Common myeloid progenitor, CD34-positive (primary cell): ENCODE measurements around the gene TRAPPC8.
A peak's percentile ranks its signal among the peaks of the same experiment; 100 is the strongest.
"Not testable (repeated sequence)": the region's sequence is repeated elsewhere in the genome, so short reads cannot be mapped to it uniquely, and the experiment has no call there.

Experiments used
- CTCF ChIA-PET: fragments of 350-600 bp; sonication (Branson Sonifier 250); formaldehyde crosslinking; loops from one replicate; lab custom pipeline; 2021; ENCODE audit warnings: antibody characterized with exemption; lab: Charles Lee
- POLR2A ChIA-PET: fragments of 350-600 bp; sonication (Branson Sonifier 250); formaldehyde crosslinking; loops from one replicate; lab custom pipeline; 2021; ENCODE audit warnings: antibody characterized with exemption; lab: Charles Lee
- DNase-seq, 3 donors: peaks; one replicate each; pipeline versions ENCODE4 v3.0.0 to v3.0.0-alpha.2; 2013
- H3K27ac ChIP-seq, 2 experiments: 1 replicate in 1 of 2; 2 replicates in 1 of 2; pipeline ENCODE4 v1.7.0; 2013; ENCODE audit warnings: inconsistent platforms in 2 of 2, low read length in 2 of 2, mild to moderate bottlenecking in 2 of 2, low read depth in 1 of 2, moderate library complexity in 1 of 2; ENCODE audit not compliant: severe bottlenecking in 2 of 2, insufficient read depth in 1 of 2, poor library complexity in 1 of 2
- H3K27me3 ChIP-seq, 5 experiments: replicated peaks in 2 of 5; 1 replicate in 3 of 5; 2 replicates in 2 of 5; pipeline versions ENCODE4 v1.6.1 to v1.7.0; 2013; ENCODE audit warnings: low read length in 4 of 5, mild to moderate bottlenecking in 2 of 5, moderate library complexity in 2 of 5, inconsistent platforms in 1 of 5; ENCODE audit not compliant: insufficient read depth in 5 of 5, control insufficient read depth in 4 of 5
- H3K36me3 ChIP-seq, 4 experiments: 1 replicate in 2 of 4; 2 replicates in 2 of 4; pipeline versions ENCODE4 v1.6.1 to v1.7.0; 2013; ENCODE audit warnings: low read length in 3 of 4, control low read depth in 1 of 4, mild to moderate bottlenecking in 1 of 4; ENCODE audit not compliant: control insufficient read depth in 4 of 4, insufficient read depth in 4 of 4
- H3K4me1 ChIP-seq, 4 experiments: 1 replicate in 3 of 4; 2 replicates in 1 of 4; pipeline versions ENCODE4 v1.6.1 to v1.7.1; 2013; ENCODE audit warnings: low read length in 3 of 4, mild to moderate bottlenecking in 3 of 4, control low read depth in 1 of 4, inconsistent platforms in 1 of 4, moderate library complexity in 1 of 4; ENCODE audit not compliant: control insufficient read depth in 4 of 4, insufficient read depth in 4 of 4; ENCODE audit errors: control extremely low read depth in 1 of 4
- H3K4me3 ChIP-seq, 7 experiments: 1 replicate in 4 of 7; 2 replicates in 3 of 7; pipeline versions ENCODE4 v1.5.1 to v1.7.0; 2013; ENCODE audit warnings: mild to moderate bottlenecking in 7 of 7, low read length in 6 of 7, moderate library complexity in 6 of 7, inconsistent platforms in 2 of 7, low read depth in 2 of 7, control low read depth in 1 of 7; ENCODE audit not compliant: insufficient read depth in 4 of 7, control insufficient read depth in 1 of 7; ENCODE audit errors: extremely low read depth in 1 of 7
- H3K9me3 ChIP-seq, 5 experiments: 1 replicate in 4 of 5; 2 replicates in 1 of 5; pipeline versions ENCODE4 v1.6.1 to v1.7.1; 2013; ENCODE audit warnings: low read length in 4 of 5, mild to moderate bottlenecking in 2 of 5, inconsistent platforms in 1 of 5, low read depth in 1 of 5, moderate library complexity in 1 of 5; ENCODE audit not compliant: control insufficient read depth in 4 of 5, insufficient read depth in 2 of 5; ENCODE audit errors: control extremely low read depth in 1 of 5
- WGBS: methylation state at CpG from one replicate; pipeline ENCODE4 v1.1.5; 2013; ENCODE audit not compliant: insufficient coverage; 5-methylcytosine and 5-hydroxymethylcytosine counted together

Gene TRAPPC8

GRCh38 chr18:31821545-31822171 is 121.3 kb downstream of the TRAPPC8 start:
- ChIA-PET CTCF (interaction anchor here (0.8 to 3.3 kb wide), 9 partner anchors 35 to 826 kb away, joined by 3 to 34 read pairs (median 3); no protein-coding TSS in a partner anchor), POLR2A (no interaction called here)
- WGBS: 17% methylated on average over 6 of the region's 8 CpGs

GRCh38 chr18:31819925-31820229 is 123.1 kb downstream of the TRAPPC8 start:
- CTCF ChIA-PET: interaction anchor here (0.6 to 3.3 kb wide), 10 partner anchors 9 to 264 kb away, joined by 3 to 34 read pairs (median 3); no protein-coding TSS in a partner anchor
- Histone ChIP-seq H3K4me1 (peaks cover 0 to 9% (median 4%) of the 10 kb centered on the region in 4 experiments), H3K4me3 (no peak overlapping the region), H3K27me3 (no peaks in the 10 kb centered on the region), H3K36me3 (no peaks in the 10 kb centered on the region), H3K9me3 (no peaks in the 10 kb centered on the region), H3K27ac (no peak overlapping the region)
- POLR2A ChIA-PET: no interaction called here
- no CpG with 5 or more reads among the region's 1 CpG for WGBS
- DNase-seq: peak in 1 of 3 donors; percentile 4

More at GRCh38 chr18:31821545-31822171, 121.3 kb downstream of the TRAPPC8 start:
- peak overlapping the region in 1 of 2 experiments; percentile 14 for H3K27ac ChIP-seq
- no peaks in the 10 kb centered on the region for H3K36me3 ChIP-seq
- peak; percentile 38 to 84 (median 69) for DNase-seq
- no peaks in the 10 kb centered on the region for H3K9me3 ChIP-seq
- peaks cover 0 to 8% (median 4%) of the 10 kb centered on the region in 4 experiments for H3K4me1 ChIP-seq
- peak overlapping the region in 1 of 7 experiments; percentile 30 for H3K4me3 ChIP-seq
- H3K27me3 ChIP-seq: no peaks in the 10 kb centered on the region

GRCh38 chr18:31819106-31819924 is 123.6 kb downstream of the TRAPPC8 start:
- Histone ChIP-seq H3K9me3 (no peaks in the 10 kb centered on the region), H3K36me3 (no peaks in the 10 kb centered on the region), H3K4me3 (no peak overlapping the region), H3K27ac (no peak overlapping the region), H3K27me3 (no peaks in the 10 kb centered on the region), H3K4me1 (peaks cover 0 to 9% (median 4%) of the 10 kb centered on the region in 4 experiments)
- ChIA-PET POLR2A (no interaction called here), CTCF (interaction anchor here (0.7 to 3.3 kb wide), 7 partner anchors 19 to 264 kb away, joined by 3 to 34 read pairs (median 3); no protein-coding TSS in a partner anchor)
- 74% methylated on average over 8 of the region's 11 CpGs for WGBS
- peak; percentile 60 to 76 (median 69) for DNase-seq

GRCh38 chr18:31814132-31814531 is 128.8 kb downstream of the TRAPPC8 start:
- H3K27ac ChIP-seq: no peak overlapping the region
- no peak overlapping the region for H3K4me3 ChIP-seq
- no peaks in the 10 kb centered on the region for H3K9me3 ChIP-seq
- WGBS: 86% methylated on average over 2 of the region's 3 CpGs
- ChIA-PET POLR2A (no interaction called here), CTCF (no interaction called here)
- peaks cover 0 to 4% (median 0%) of the 10 kb centered on the region in 4 experiments for H3K4me1 ChIP-seq
- no peaks in the 10 kb centered on the region for H3K27me3 ChIP-seq
- DNase-seq: peak in 1 of 3 donors; percentile 16
- H3K36me3 ChIP-seq: no peaks in the 10 kb centered on the region

- H3K36me3 ChIP-seq, H3K4me3 ChIP-seq, H3K27me3 ChIP-seq, DNase-seq, H3K27ac ChIP-seq, POLR2A ChIA-PET, H3K4me1 ChIP-seq, CTCF ChIA-PET, H3K9me3 ChIP-seq: not testable (repeated sequence)
- WGBS: 100% methylated on average over 2 of the region's 7 CpGs
Observed at GRCh38 chr18:31810336-31811130, 132.4 kb downstream of the TRAPPC8 start.

GRCh38 chr18:31809049-31809448 is 133.9 kb downstream of the TRAPPC8 start:
- 100% methylated on average over 1 of the region's 4 CpGs for WGBS

More at GRCh38 chr18:31809049-31809448, 133.9 kb downstream of the TRAPPC8 start:
- H3K36me3 ChIP-seq, H3K9me3 ChIP-seq, H3K27ac ChIP-seq, H3K4me3 ChIP-seq, POLR2A ChIA-PET, H3K4me1 ChIP-seq, H3K27me3 ChIP-seq, CTCF ChIA-PET, DNase-seq: not testable (repeated sequence)
